CD4-positive, alpha-beta T cell treated with Interleukin-12 subunit alpha and Interleukin-12 subunit beta, for 1 hour (primary cell): ENCODE measurements around the gene TMPO.
"Not testable (repeated sequence)": the region's sequence is repeated elsewhere in the genome, so short reads cannot be mapped to it uniquely, and the experiment has no call there.

ENCODE experiments used
- DNase-seq: peaks from one replicate; pipeline ENCODE4 v3.0.0-alpha.2; 2020

Gene TMPO

DNA sequence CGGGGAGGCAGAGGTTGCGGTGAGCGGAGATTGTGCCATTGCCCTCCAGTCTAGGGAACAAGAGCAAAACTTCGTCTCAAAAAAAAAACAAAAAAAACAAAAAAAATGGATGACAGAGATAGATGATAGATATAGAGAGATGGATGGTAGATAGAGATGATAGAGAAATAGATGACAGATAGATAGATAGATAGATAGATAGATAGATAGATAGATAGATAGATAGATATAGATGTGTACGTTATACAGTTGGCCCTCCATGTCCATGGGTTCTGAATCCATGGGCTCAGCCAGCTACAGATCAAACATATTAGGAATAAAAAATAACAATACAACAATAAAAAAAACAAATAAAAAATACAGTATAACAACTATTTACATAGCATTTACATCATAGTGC lies 65.3 kb downstream of the TMPO start:
- no peak for DNase-seq

DNA sequence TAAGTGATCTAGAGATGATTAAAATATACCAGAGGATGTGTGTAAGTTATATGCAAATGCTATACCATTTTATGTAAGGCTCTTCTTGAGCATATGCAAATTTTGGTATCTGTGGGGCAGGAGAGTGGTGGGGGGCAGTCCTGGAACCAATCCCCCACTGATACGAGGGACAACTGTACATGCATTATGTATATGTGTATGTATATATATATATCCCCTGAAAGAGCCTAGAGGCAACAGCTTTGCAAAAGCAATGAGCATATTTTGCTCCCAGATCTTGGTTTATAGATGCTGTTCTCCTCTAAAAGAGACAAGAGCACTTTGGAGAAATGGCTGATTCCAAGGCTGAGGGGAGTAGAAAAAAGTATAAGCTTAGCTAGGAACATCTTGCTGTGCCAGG lies 65.7 kb downstream of the TMPO start:
- no peak for DNase-seq

DNA sequence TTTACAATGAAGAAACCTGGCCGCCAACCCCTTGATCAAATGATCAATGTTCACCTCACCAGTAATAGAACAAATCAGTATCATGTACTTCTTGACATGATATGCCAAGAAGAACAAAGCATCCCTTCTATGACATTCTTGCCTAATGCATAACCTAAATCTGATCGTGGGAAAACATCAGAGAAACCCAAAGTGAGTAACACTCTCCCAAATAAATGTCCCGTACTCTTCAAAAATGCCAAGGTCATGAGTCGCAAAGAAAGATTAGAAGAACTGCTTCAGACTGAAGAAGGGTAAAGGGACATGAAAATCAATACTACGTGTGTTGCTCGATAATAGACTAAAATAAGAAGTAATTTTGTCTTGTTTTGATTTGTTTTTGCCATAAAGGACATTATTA lies 66.7 kb downstream of the TMPO start:
- no peak for DNase-seq

DNA sequence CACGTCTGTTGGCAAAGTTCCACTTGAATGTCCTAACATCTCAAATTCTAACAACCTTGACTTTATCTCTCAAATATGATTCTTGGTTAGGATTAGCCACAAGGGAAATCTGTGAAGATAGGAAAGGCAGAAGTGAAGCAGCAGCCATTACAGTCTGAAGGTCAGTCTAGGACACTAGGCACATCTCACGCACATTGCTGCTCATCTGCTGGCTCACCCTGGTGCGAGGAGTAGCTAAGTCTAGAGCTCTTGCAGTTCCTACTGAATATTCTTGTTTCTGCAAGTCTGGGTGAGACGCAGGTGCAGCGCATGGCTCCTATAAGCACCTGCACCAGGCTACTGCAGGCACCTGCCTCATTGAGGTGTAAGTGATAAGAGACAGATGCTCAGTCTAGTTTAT lies 71.7 kb downstream of the TMPO start:
- no peak for DNase-seq

DNA sequence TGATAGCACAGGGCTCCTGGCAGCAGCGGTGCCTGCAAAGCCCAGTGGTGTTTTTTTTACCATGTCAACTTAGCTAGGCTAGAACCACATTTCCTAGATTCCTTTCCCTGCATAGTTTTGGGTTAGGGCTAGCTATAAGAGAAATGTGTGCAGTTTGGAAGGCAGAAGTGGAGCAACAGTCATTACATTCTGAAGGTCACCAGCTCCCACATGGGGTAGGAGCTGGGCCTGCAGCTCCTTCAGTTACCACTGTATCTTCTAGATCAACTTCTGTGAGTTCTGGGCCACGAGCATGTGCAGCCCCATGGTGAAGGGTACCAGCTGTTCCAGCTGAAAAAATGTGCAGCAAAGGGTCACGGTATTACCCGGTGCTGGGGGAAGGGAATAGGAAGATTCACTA lies 75.8 kb downstream of the TMPO start:
- no peak for DNase-seq

DNA sequence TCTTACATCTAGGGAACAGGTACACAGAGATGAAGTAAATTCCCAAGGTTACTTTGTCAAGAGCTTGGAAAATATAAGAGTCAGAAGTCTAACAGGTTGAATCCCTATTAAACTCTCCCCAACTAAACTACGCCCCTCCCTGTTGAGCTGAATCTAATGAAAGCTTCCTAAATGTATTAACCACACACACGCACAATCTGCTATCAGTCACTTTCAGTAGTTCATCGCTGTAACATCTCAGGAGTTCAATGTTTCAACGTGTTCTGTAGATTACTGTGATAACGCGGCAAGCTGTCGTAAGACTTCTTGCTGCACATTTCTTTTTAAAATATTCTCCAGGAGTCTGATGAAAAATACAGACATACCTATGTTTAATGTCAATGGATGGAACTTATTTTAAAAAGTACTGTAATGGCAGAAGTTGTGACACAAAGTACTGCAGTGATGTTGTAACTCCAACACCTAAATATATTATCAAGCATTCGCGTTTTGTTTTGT lies 77.5 kb downstream of the TMPO start:
- peak; percentile 47 for DNase-seq

DNA sequence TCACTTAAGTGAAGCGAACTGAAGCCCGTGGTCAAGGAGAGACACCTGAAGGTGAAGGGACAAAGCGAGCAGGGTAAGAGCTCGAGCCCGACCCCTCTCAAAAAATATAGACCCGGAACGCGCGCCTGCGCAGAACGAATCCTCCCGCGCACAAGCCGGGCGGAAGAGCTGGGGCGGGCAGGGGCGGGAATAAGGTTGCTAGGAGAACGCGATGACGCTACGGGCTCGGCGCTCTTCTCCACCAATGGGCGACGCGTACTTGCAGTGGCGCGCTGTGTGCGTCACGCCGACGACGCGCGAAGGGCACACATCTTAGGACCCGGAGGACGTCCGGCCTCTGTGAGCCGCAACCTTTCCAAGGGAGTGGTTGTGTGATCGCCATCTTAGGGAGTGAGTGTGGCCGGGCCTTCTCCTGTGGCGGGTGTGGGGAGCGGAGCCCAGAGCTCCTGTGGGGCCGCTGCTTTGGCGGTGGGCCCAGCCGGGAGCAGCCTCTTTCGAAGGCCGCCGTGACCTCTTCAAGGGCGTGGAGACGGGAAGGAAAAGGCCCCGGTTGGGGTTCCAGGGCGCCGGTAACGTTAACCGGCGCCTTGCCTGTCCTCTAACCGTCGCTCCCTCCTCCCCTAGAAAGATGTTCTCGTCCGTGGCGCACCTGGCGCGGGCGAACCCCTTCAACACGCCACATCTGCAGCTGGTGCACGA lies 78.1 kb downstream of the TMPO start, which contains the start of gene SLC25A3:
TSS of gene SLC25A3 (plus strand) at position 336 of the 699 bp plus-strand sequence. CDS start at position 629, 293 bp downstream.
- peak; percentile 97 for DNase-seq

DNA sequence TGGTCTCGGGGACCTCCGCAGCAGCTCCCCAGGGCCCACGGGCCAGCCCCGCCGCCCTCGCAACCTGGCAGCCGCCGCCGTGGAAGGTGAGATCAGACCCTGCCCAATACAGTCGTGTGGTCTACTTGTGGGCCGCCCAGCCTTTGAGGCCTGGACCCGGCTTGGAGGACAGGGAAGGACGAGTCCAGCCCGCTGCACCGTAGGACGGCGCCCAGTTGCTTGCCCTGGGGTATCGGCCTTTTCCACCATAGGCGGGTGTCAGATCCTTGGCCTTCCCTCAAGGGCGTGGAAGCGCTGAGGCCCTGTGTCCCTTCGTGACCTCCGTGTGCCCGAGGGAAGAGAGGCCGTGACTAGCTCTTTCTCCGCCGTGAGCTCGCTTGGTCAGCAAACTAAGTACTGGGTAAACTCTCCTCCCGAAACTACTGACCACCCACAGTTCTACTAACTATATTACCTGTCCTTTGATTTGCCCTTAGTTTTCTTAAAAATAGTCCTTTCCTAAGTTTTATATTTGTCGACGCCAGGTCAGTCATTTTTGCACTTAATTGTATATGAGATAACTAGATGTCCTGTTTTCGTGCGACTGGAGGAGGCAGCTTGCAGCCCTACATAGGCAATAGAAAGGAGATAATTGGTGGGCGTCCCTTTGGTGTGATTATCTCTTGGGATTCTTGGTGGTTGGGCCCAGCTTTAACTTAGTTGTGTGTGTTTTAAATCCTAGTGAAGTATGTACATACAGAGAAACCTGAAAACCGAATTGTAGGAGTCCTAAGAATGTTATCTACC lies 78.9 kb downstream of the TMPO start:
- DNase-seq: no peak

DNA sequence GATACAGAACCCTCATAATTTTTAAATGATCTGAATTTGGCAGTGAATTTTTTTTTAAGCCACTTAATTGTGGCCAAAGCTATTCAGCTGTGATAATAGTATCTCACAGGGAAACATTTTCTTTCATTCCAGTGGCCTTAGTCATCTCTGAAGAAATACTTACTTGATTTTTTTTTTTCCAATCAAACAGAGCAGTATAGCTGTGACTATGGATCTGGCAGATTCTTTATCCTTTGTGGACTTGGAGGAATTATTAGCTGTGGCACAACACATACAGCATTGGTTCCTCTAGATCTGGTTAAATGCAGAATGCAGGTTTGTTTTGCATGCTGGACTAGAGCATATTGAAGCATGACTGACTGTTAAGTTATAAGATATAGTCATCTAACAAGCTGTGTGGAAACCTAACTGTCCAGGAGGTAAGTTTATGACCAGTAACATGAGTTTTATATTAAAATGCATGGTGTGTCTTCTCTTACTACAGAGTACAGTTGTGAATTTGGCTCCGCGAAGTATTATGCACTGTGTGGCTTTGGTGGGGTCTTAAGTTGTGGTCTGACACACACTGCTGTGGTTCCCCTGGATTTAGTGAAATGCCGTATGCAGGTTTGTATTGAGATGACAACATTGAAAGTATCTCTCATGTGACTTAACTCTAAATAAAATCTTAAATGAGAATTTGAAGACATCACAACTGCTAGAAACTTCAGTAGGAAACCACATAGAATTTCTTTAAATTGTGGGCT lies 80.0 kb downstream of the TMPO start:
- DNase-seq: peak; percentile 47

DNA sequence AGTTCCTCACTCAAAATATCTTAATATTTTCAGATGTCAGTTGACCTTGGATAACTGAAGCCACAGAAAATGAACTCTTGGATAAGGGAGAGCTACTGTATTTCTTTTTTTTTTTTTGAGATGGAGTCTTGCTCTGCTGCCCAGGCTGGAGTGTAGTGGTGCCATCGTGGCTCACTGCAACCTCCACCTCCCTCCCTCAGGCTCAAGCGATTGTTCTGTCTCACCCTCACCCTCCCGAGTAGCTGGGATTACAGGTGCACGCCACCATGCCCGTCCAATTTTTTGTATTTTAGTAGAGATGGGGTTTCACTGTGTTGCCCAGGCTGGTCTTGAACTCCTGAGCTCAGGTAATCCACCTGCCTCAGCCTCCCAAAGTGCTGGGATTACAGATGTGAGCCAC lies 81.9 kb downstream of the TMPO start:
- DNase-seq: not testable (repeated sequence)
